HG02571 (cell line): Measurements from ENCODE around the gene DEFB131A.
"Not testable (repeated sequence)": the region's sequence is repeated elsewhere in the genome, so short reads cannot be mapped to it uniquely, and the experiment has no call there.

Source experiments
- ATAC-seq: cut with Tn5 transposase; IDR thresholded peaks from one replicate; pipeline ENCODE4 v1.9.1; 2021; ENCODE audit warnings: mild to moderate bottlenecking, moderate library complexity; ENCODE audit not compliant: unreplicated experiment

DEFB131A gene, protein sequence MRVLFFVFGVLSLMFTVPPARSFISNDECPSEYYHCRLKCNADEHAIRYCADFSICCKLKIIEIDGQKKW

GRCh38 chr4:9444114-9444513 lies at the start of gene DEFB131A:
TSS of gene DEFB131A (plus strand) at chr4:9444414. CDS start at chr4:9444534, 120 bp downstream.
- not testable (repeated sequence) for ATAC-seq

- ATAC-seq, result not testable (repeated sequence)
These were observed 38.4 kb upstream of the DEFB131A start for GRCh38 chr4:9405774-9406173.

GRCh38 chr4:9406491-9406890 lies 37.7 kb upstream of the DEFB131A start:
- ATAC-seq, result not testable (repeated sequence)

- no peak for ATAC-seq
These were observed 34.4 kb upstream of the DEFB131A start for GRCh38 chr4:9409793-9410192.

DNA sequence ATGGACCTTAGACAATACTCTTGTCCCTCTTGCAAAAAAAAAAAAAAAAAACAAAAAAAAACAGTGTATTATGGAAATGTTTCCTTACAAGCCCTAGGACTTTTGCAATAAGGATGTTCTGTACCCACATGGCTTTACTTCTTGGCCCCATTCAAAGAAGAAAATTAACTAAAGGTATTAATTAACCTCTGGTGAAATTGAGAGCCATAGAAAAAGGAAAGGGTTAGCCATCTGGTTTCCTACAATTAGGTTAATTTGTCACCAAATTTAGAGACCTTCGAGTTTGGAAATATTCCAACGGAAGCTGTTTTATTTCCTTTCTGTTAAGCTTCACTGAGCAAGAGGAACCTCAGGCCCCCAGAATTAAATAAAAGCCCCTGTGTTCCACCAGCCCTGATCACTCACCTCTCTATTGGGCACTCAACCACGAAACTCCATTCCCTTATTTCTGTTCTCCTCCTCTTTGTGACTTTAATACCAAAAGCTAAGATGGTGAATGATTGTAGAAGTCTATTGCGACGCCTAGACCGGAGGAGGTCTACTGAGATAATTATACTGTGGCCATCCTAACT lies 22.2 kb upstream of the DEFB131A start:
- ATAC-seq, result not testable (repeated sequence)

GRCh38 chr4:9425916-9426315 lies 18.3 kb upstream of the DEFB131A start:
- ATAC-seq, result not testable (repeated sequence)

DNA sequence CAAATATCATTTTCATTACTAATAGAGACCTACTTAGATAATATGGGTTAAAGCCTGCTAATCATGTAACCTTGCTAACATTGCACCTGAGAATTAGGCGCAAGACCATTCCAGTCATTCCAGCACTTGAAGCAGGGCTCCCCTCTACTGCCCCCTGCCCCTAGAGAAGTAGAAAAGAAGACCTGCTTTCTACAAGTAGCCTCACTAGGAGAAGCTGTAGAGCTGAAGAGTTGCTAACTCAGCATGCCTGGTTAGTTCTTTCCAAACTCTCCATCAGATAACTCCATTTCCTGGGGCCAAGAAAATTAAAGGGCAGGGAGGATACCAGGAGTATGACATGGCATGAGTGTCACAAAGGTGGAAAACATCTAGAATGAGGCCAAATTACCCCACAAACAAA lies 14.2 kb upstream of the DEFB131A start:
- ATAC-seq, result not testable (repeated sequence)

DNA sequence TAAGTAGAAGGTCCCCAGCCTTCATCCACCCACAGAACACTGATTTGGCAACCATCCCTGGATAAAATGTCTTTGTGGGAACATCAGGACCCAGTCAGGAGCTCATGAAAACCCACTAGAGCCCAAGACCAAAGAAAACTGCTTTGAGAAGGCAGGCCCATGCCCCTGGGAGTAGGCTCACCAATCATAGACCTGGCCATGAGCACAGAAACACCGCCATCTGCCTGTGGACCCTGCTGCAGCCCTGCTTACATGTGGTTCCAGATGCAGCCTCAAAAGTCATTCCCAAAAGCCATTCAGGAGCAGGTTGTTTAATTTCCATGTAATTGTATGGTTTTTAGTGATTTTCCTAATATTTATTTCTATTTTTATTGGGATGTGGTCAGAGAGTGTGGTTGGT lies 10.9 kb upstream of the DEFB131A start:
- not testable (repeated sequence) for ATAC-seq

GRCh38 chr4:9436728-9437127 lies 7.5 kb upstream of the DEFB131A start:
- not testable (repeated sequence) for ATAC-seq

DNA sequence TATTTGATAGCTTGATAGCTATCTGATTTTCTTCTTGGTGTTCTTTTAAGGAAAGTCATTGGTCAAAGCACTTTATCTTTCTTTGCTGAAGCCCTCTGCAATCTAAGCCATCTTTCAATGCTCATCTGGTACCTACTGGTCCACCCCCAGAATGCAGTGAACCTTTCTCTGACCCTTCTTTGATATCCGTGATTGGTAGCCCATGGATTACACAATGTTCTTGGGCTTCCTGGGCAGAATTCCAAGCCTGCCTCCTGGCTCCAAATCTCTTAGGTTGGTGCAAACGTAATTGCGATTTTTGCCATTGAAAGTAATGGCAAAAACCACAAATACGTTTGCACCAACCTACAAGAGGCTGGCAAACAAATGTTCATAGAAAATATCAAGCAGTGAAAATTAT lies 1.9 kb upstream of the DEFB131A start:
- not testable (repeated sequence) for ATAC-seq

DNA sequence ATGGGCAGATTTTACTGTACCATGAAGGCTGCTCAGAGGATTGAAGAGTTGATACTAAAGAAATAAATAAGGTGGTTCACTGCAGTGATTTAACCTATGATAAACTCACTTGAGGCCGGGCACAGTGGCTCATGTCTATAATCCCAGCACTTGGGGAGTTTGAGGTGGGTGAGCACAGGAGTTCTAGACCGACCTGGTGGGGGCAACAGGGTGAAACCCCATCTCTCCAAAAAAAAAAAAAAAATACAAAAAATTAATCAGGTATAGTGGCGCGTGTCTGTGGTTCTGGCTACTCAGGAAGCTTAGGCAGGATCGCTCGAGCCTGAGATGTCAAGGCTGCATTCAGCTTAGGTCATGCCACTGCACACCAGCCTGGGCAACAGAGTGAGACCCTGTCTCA lies 467 bp downstream of the DEFB131A start:
- not testable (repeated sequence) for ATAC-seq

DNA sequence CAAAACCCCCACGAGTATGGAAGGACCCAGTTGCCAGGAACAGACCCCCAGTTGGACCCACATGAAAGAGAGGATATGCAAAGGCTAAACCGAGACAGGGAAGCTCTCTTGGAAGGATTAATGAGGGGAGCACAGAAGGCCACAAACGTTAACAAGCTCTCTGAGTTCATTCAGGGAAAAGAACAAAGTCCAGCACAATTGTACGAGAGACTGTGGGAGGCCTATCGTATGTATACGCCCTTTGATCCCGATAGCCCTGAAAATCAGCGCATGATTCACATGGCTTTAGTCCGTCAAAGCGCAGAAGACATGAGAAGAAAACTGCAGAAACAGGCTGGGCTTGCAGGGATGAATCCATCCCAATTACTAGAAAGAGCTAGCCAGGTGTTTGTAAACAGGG lies 8.0 kb downstream of the DEFB131A start:
- ATAC-seq, result not testable (repeated sequence)

DNA sequence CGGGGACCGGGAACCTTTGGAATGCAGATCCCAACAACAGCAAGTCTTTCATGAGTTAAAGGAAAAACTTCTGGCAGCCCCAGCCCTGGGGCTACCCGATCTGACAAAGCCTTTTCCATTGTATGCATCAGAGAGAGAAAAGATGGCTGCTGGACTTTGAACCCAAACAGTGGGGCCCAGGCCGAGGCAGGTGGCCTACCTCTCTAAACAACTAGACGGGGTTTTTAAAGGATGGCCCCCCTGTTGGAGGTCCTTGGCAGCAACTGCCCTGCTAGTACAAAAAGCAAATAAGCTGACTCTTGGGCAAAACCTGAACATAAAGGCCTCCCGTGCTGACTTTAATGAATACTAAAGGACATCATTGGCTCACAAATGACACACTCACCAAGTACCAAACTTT lies 10.1 kb downstream of the DEFB131A start:
- ATAC-seq, result not testable (repeated sequence)

DNA sequence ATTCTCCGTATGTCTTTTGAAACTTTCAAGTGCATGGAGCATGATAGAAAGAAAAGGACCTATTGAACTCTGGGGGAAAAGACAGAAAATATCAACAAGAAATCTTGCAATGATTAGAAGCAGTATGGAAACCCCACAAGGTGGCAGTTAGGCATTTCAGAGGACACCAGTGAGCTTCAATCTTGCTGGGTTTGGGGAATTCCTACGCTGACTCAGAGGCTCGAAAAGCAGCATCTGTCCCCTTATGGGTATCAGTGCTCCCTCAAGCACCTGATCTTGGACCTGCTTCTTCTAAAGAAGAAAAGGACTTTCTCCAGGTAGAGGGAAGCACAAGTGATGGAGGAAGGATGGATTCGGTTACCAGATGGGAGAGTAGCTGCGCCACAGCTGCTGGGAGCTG lies 10.8 kb downstream of the DEFB131A start:
- not testable (repeated sequence) for ATAC-seq

GRCh38 chr4:9479466-9479865 lies 35.3 kb downstream of the DEFB131A start:
- not testable (repeated sequence) for ATAC-seq

DNA sequence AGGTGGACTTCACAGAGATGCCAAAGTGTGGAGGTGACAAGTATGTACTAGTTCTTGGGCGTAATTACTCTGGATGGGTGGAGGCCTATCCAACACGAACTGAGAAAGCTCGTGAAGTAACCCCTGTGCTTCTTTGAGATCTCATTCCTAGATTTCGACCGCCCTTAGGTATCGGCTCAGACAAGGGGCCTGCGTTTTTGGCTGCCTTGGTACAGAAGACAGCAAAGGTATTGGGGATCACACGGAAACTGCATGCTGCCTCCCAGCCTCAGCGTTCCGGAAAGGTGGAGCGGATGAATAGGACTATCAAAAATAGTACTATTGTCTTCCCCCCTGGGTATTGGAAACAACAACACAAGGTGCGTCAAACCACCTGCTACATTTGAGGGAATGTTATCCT lies 35.9 kb downstream of the DEFB131A start:
- ATAC-seq, result not testable (repeated sequence)

DNA sequence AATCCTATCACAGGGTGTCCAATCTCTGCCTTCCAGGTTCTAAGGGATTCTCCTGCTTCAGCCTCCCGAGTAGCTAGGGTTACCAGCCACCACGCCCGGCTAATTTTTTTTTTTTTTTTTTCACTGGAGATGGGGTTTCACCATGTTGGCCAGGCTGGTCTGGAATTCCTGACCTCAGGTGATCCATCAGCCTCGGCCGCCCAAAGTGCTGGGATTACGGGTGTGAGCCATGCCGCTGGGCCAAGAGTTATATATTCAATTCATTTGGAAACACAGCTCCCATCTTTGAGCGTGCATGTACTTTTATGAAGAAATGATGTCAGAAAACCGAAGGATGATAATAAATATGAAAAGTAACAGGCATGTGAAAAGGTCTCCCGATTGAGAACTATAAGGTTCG lies 38.7 kb downstream of the DEFB131A start:
- not testable (repeated sequence) for ATAC-seq

DNA sequence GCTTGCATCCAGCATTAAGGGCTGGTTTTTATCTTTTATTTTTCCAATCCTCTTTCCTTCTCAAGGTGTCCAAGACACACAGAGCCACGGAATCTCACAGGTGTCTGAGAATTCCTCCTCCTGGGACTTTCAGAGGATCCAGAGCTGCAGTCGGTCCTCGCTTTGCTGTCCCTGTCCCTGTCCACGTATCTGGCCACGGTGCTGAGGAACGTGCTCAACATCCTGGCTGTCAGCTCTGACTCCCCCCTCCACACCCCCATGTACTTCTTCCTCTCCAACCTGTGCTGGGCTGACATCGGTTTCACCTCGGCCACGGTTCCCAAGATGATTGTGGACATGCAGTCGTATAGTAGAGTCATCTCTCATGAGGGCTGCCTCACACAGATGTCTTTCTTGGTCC lies 39.5 kb downstream of the DEFB131A start:
- not testable (repeated sequence) for ATAC-seq

GRCh38 chr4:9486880-9487279 lies 42.7 kb downstream of the DEFB131A start:
- not testable (repeated sequence) for ATAC-seq

- not testable (repeated sequence) for ATAC-seq
These were observed 44.6 kb downstream of the DEFB131A start for GRCh38 chr4:9488796-9489195.

- not testable (repeated sequence) for ATAC-seq
These were observed 46.3 kb downstream of the DEFB131A start for GRCh38 chr4:9490496-9490895.

DNA sequence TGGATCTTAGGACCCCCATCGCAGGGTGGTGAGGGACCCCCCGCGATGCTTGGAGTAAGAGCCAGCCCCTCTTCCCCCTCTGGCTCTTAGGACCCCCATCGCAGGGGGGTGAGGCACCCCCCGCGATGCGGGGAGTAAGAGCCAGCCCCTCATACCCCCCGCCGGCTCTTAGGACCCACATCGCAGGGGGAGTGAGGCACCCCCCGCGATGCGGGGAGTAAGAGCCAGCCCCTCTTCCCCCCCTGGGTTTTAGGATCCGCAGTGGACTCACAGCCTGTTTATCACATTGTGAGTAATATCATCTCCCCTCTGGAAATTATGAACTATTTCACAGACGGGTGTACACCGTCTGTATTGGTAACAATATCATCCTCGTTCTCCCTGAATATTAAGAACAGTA lies 46.8 kb downstream of the DEFB131A start:
- not testable (repeated sequence) for ATAC-seq

DNA sequence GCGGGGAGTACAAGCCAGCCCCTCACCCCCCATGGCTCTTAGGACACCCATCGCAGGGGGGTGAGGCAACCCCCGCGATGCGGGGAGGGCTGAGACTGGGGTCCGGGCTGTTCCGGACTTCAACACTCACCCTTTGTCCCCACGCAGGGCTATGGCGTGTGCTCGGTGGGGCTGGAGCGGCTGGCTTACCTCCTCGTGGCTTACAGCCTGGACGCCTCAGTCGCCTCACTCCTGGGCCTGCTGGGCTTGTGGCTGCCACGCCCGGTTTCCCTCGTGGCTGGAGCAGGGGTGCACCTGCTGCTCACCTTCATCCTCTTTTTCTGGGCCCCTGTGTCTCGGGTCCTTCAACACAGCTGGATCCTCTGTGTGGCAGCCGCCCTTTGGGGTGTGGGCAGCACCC lies 49.4 kb downstream of the DEFB131A start:
- not testable (repeated sequence) for ATAC-seq
